ENCODE data around the gene EYS. TPM values are rescaled to one million over a fixed set of nuclear protein-coding genes. Genes with fewer than 3 reads are reported as not detected.
A peak's percentile ranks its signal among the peaks of the same experiment; 100 is the strongest.

The EYS gene
- total and polyA plus RNA-seq, 9 of the 15 experiments (the other 6 are each of a cell fraction or from before 2014, with no cell fraction given), result 0.03 to 0.36 (median 0.10) TPM; not detected in 2

DNA sequence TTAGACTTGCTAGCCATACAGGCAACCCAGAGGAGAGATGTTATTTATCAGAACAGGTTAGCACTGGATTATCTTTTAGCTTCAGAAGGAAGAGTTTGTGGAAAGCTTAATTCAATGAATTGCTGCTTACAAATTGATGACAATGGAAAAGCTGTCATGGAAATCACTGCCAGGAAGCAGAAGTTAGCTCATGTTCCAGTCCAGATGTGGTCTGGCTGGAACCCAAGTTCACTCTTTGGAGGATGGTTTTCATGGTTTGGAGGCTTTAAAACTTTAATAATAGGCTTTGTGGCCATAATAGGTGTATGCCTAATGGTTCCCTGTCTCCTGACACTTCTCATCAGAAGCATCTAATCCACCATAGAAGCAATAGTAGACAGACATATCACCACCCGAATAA lies 1372.4 kb downstream of the EYS start:
- ChIA-PET POLR2A (no interaction called here), CTCF (ENCODE audit: low intra/inter-chr PET ratio) (no interaction called here)
- no peak overlapping the region for H3K27ac ChIP-seq (ENCODE audit: extremely low read depth, low read depth, low read length)
- intact Hi-C loops (cut with micrococcal nuclease) (no loop called here), in situ Hi-C loops (cut with MboI) (no loop called here)
- 18% methylated on average over 1 of the region's 1 CpG for WGBS (ENCODE audit: insufficient coverage, low coverage, missing lambda C conversion rate)
- ATAC-seq (no peak), FAIRE-seq (no peak), DNase-seq (ENCODE audit: extremely low read depth in 1 of 4, low spot score in 3 of 4) (no peak)
- H3K36me3 ChIP-seq (ENCODE audit: control insufficient read depth, insufficient read depth, low read length), result no peaks in the 10 kb centered on the region
- no peak overlapping the region for H3K4me3 ChIP-seq
- no peaks in the 10 kb centered on the region for H3K9me3 ChIP-seq (replicated peaks; ENCODE audit: control insufficient read depth, insufficient read depth, low read depth, low read length)
- H3K9me1 ChIP-seq (ENCODE audit: control insufficient read depth, insufficient read depth, low read length), result no peaks in the 10 kb centered on the region
- H3K79me2 ChIP-seq (ENCODE audit: control insufficient read depth, insufficient read depth, low read length), result no peaks in the 10 kb centered on the region
- H3K4me1 ChIP-seq (replicated peaks in 1 of 2; ENCODE audit: control insufficient read depth in 2 of 2, insufficient read depth in 2 of 2, low read length in 2 of 2), result no peaks in the 10 kb centered on the region
- TF ChIP-seq NCOR1 (IDR thresholded peaks at IDR 0.05), result no peak
- no peak for TF ChIP-seq KAT8 (IDR thresholded peaks at IDR 0.05; ENCODE audit: low read depth)
- no TSS peak for BruUV-seq (replicated peaks)
- no peaks in the 10 kb centered on the region for H3K27me3 ChIP-seq (ENCODE audit: control insufficient read depth in 2 of 2, insufficient read depth in 2 of 2, low read length in 2 of 2)
- no peak overlapping the region for H3K9ac ChIP-seq (ENCODE audit: insufficient read depth in 1 of 2, low read depth in 2 of 2, low read length in 2 of 2)
- H3K4me2 ChIP-seq (ENCODE audit: insufficient read depth, low read length), result no peak overlapping the region
- H4K20me1 ChIP-seq (replicated peaks; ENCODE audit: control insufficient read depth, insufficient read depth, low read length), result no peaks in the 10 kb centered on the region
- no peak overlapping the region for H2AFZ ChIP-seq (ENCODE audit: low read depth, low read length)

DNA sequence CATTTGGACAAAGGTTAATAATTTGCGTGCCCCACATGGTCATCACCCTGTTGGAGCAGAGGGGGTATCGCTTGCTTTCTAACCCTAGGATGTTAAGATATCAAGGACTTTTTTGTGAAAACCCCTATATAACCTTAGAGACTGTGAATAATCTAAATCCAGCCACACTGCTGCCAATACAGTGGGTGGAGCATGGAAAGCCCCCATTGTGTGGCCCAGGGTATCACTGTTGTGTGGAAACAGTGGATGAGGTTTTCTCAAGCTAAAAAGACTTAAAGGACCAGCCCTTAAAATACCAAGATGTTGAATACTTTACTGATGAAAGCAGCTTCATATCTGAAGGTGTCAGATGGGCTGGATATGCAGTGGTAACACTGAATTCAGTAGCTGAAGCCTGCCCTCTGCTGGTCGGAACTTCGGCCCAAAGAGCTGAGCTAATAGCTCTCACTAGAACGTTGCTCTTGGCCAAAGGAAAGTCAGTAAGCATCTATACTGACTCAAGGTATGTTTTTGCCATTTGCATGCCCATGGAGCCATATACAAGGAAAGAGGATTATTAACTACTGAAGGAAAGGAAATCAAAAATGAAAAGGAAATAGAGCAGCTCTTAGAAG lies 1376.2 kb downstream of the EYS start:
- Histone ChIP-seq H3K79me2 (ENCODE audit: control insufficient read depth, insufficient read depth, low read length) (no peaks in the 10 kb centered on the region), H3K9me3 (replicated peaks; ENCODE audit: control insufficient read depth, insufficient read depth, low read depth, low read length) (no peaks in the 10 kb centered on the region), H3K4me1 (replicated peaks in 1 of 2; ENCODE audit: control insufficient read depth in 2 of 2, insufficient read depth in 2 of 2, low read length in 2 of 2) (no peaks in the 10 kb centered on the region), H3K9ac (ENCODE audit: insufficient read depth in 1 of 2, low read depth in 2 of 2, low read length in 2 of 2) (no peak overlapping the region), H3K27me3 (ENCODE audit: control insufficient read depth in 2 of 2, insufficient read depth in 2 of 2, low read length in 2 of 2) (no peaks in the 10 kb centered on the region), H4K20me1 (replicated peaks; ENCODE audit: control insufficient read depth, insufficient read depth, low read length) (no peaks in the 10 kb centered on the region), H2AFZ (ENCODE audit: low read depth, low read length) (no peak overlapping the region), H3K9me1 (ENCODE audit: control insufficient read depth, insufficient read depth, low read length) (no peaks in the 10 kb centered on the region), H3K36me3 (ENCODE audit: control insufficient read depth, insufficient read depth, low read length) (no peaks in the 10 kb centered on the region), H3K4me2 (ENCODE audit: insufficient read depth, low read length) (no peak overlapping the region), H3K4me3 (no peak overlapping the region), H3K27ac (ENCODE audit: extremely low read depth, low read depth, low read length) (no peak overlapping the region)
- ChIA-PET POLR2A (no interaction called here), CTCF (ENCODE audit: low intra/inter-chr PET ratio) (no interaction called here)
- ATAC-seq, result no peak
- no TSS peak for BruUV-seq (replicated peaks)
- WGBS (ENCODE audit: insufficient coverage, low coverage, missing lambda C conversion rate), result 3% methylated on average over 5 of the region's 5 CpGs
- no peak for FAIRE-seq
- intact Hi-C loops (cut with micrococcal nuclease), result loop anchor here (2.0 kb wide), 1 partner anchor 408 kb away; no protein-coding TSS in a partner anchor
- TF ChIP-seq IFI16 (CRISPR knock-in tag; IDR thresholded peaks at IDR 0.05), result no peak
- peak in 1 of 2 experiments; percentile 46; a peak in 3 of 4 replicates for TF ChIP-seq RAD21 (CRISPR knock-in tag; conservative IDR thresholded peaks at IDR 0.05 in 1 of 2, IDR thresholded peaks at IDR 0.05 in 1 of 2)
- TF ChIP-seq, protein P1, sequence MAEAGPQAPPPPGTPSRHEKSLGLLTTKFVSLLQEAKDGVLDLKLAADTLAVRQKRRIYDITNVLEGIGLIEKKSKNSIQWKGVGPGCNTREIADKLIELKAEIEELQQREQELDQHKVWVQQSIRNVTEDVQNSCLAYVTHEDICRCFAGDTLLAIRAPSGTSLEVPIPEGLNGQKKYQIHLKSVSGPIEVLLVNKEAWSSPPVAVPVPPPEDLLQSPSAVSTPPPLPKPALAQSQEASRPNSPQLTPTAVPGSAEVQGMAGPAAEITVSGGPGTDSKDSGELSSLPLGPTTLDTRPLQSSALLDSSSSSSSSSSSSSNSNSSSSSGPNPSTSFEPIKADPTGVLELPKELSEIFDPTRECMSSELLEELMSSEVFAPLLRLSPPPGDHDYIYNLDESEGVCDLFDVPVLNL (CRISPR knock-in tag; IDR thresholded peaks at IDR 0.05; ENCODE audit: low read depth), result no peak
- TF ChIP-seq CEBPG (CRISPR knock-in tag; IDR thresholded peaks at IDR 0.05), result no peak
- TF ChIP-seq CEBPG (tag; conservative IDR thresholded peaks at IDR 0.05 in 1 of 2, IDR thresholded peaks at IDR 0.05 in 1 of 2), result no peak
- TF ChIP-seq, protein P2, sequence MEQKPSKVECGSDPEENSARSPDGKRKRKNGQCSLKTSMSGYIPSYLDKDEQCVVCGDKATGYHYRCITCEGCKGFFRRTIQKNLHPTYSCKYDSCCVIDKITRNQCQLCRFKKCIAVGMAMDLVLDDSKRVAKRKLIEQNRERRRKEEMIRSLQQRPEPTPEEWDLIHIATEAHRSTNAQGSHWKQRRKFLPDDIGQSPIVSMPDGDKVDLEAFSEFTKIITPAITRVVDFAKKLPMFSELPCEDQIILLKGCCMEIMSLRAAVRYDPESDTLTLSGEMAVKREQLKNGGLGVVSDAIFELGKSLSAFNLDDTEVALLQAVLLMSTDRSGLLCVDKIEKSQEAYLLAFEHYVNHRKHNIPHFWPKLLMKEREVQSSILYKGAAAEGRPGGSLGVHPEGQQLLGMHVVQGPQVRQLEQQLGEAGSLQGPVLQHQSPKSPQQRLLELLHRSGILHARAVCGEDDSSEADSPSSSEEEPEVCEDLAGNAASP (IDR thresholded peaks at IDR 0.05), result no peak
- TF ChIP-seq, protein P3, sequence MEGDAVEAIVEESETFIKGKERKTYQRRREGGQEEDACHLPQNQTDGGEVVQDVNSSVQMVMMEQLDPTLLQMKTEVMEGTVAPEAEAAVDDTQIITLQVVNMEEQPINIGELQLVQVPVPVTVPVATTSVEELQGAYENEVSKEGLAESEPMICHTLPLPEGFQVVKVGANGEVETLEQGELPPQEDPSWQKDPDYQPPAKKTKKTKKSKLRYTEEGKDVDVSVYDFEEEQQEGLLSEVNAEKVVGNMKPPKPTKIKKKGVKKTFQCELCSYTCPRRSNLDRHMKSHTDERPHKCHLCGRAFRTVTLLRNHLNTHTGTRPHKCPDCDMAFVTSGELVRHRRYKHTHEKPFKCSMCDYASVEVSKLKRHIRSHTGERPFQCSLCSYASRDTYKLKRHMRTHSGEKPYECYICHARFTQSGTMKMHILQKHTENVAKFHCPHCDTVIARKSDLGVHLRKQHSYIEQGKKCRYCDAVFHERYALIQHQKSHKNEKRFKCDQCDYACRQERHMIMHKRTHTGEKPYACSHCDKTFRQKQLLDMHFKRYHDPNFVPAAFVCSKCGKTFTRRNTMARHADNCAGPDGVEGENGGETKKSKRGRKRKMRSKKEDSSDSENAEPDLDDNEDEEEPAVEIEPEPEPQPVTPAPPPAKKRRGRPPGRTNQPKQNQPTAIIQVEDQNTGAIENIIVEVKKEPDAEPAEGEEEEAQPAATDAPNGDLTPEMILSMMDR (IDR thresholded peaks at IDR 0.05 in 2 of 3, conservative IDR thresholded peaks at IDR 0.05 in 1 of 3; ENCODE audit: insufficient read depth in 2 of 3, low read depth in 1 of 3, low read length in 3 of 3), result peak in 2 of 3 experiments; percentile 30 to 35; a peak in 3 of 6 replicates
- DNase-seq (ENCODE audit: extremely low read depth in 1 of 4, low spot score in 3 of 4), result peak in 1 of 4 experiments; percentile 40
- in situ Hi-C loops (cut with MboI), result no loop called here
